Measurements from ENCODE around the gene HNRNPA0.

HNRNPA0 gene

GRCh38 chr5:137699336-137700281, 54.6 kb downstream of the HNRNPA0 start:
- DNase-seq (ENCODE audit: insufficient read length) (no peak), FAIRE-seq (no peak)
- TF ChIP-seq POLR2A (IDR thresholded peaks at IDR 0.05; ENCODE audit: low read depth, low read length) (no peak), TAF1 (IDR thresholded peaks at IDR 0.05; ENCODE audit: borderline replicate concordance, low read depth, low read length) (no peak)

GRCh38 chr5:137696481-137696880, 57.7 kb downstream of the HNRNPA0 start:
- TF ChIP-seq POLR2A (IDR thresholded peaks at IDR 0.05; ENCODE audit: low read depth, low read length) (no peak), POLR2AphosphoS5 (IDR thresholded peaks at IDR 0.05; ENCODE audit: low read depth, low read length) (no peak), TAF1 (IDR thresholded peaks at IDR 0.05; ENCODE audit: borderline replicate concordance, low read depth, low read length) (no peak)
- DNase-seq (ENCODE audit: insufficient read length) (no peak), FAIRE-seq (no peak)

- FAIRE-seq (no peak), DNase-seq (ENCODE audit: insufficient read length) (no peak)
- no peak for TF ChIP-seq POLR2A (IDR thresholded peaks at IDR 0.05; ENCODE audit: low read depth, low read length)
- TF ChIP-seq TAF1 (IDR thresholded peaks at IDR 0.05; ENCODE audit: borderline replicate concordance, low read depth, low read length), result no peak
- TF ChIP-seq POLR2AphosphoS5 (IDR thresholded peaks at IDR 0.05; ENCODE audit: low read depth, low read length), result no peak
Observed at GRCh38 chr5:137695651-137696428, 58.3 kb downstream of the HNRNPA0 start.

All from GM12892 (cell line).